ENCODE results near the gene VOPP1. TPM values are rescaled to one million over a fixed set of nuclear protein-coding genes. Genes with fewer than 3 reads are reported as not detected.

The VOPP1 gene
- total and polyA plus RNA-seq, 2 donors (not counting 1 experiment from before 2014, with no cell fraction given) = 52.1 to 70.7 TPM

- Histone ChIP-seq H3K79me2 (ENCODE audit: control insufficient read depth, insufficient read depth, low read length) (peaks cover 9% of the 10 kb centered on the region), H3K36me3 (ENCODE audit: control insufficient read depth, insufficient read depth, low read length) (peaks cover 1% of the 10 kb centered on the region), H3K9me3 (ENCODE audit: control insufficient read depth, insufficient read depth, low read depth, low read length) (no peaks in the 10 kb centered on the region), H4K20me1 (ENCODE audit: control insufficient read depth, extremely low read depth, insufficient read depth, low read length) (no peaks in the 10 kb centered on the region), H3K27ac (ENCODE audit: insufficient read depth, low read length) (no peak overlapping the region), H3K4me1 (ENCODE audit: control insufficient read depth, extremely low read depth, insufficient read depth, low read length) (no peaks in the 10 kb centered on the region), H3K4me2 (ENCODE audit: extremely low read depth, insufficient read depth, low read length) (no peak overlapping the region), H3K4me3 (replicated peaks in 1 of 4; ENCODE audit: control extremely low read depth in 1 of 4, insufficient read depth in 1 of 4, low read depth in 3 of 4, low read length in 4 of 4) (no peak overlapping the region), H3K9ac (ENCODE audit: insufficient read depth, low read length) (no peak overlapping the region), H2AFZ (ENCODE audit: low read length) (no peak overlapping the region), H3K27me3 (ENCODE audit: control insufficient read depth, insufficient read depth, low read length) (no peaks in the 10 kb centered on the region)
- TF ChIP-seq EZH2 (IDR thresholded peaks at IDR 0.05; ENCODE audit: low read length, missing control alignments) (no peak), CTCF (conservative IDR thresholded peaks at IDR 0.05 in 1 of 2, IDR thresholded peaks at IDR 0.05 in 1 of 2; ENCODE audit: low read depth in 1 of 2, low read length in 2 of 2) (no peak)
- DNase-seq (ENCODE audit: low read depth in 2 of 2) = peak in 1 of 2 donors; percentile 27
Measured at GRCh38 chr7:55523366-55523765, 48.9 kb downstream of the VOPP1 start.

- Histone ChIP-seq H3K79me2 (ENCODE audit: control insufficient read depth, insufficient read depth, low read length) (peaks cover 9% of the 10 kb centered on the region), H3K4me1 (ENCODE audit: control insufficient read depth, extremely low read depth, insufficient read depth, low read length) (no peaks in the 10 kb centered on the region), H3K9ac (ENCODE audit: insufficient read depth, low read length) (no peak overlapping the region), H3K27ac (ENCODE audit: insufficient read depth, low read length) (no peak overlapping the region), H3K36me3 (ENCODE audit: control insufficient read depth, insufficient read depth, low read length) (peaks cover 4% of the 10 kb centered on the region), H3K9me3 (ENCODE audit: control insufficient read depth, insufficient read depth, low read depth, low read length) (no peaks in the 10 kb centered on the region), H3K27me3 (ENCODE audit: control insufficient read depth, insufficient read depth, low read length) (no peaks in the 10 kb centered on the region), H3K4me2 (ENCODE audit: extremely low read depth, insufficient read depth, low read length) (no peak overlapping the region), H3K4me3 (replicated peaks in 1 of 4; ENCODE audit: control extremely low read depth in 1 of 4, insufficient read depth in 1 of 4, low read depth in 3 of 4, low read length in 4 of 4) (no peak overlapping the region), H4K20me1 (ENCODE audit: control insufficient read depth, extremely low read depth, insufficient read depth, low read length) (no peaks in the 10 kb centered on the region), H2AFZ (ENCODE audit: low read length) (no peak overlapping the region)
- TF ChIP-seq CTCF (conservative IDR thresholded peaks at IDR 0.05 in 1 of 2, IDR thresholded peaks at IDR 0.05 in 1 of 2; ENCODE audit: low read depth in 1 of 2, low read length in 2 of 2) (no peak), EZH2 (IDR thresholded peaks at IDR 0.05; ENCODE audit: low read length, missing control alignments) (no peak)
- DNase-seq (ENCODE audit: low read depth in 2 of 2) = no peak
Measured at GRCh38 chr7:55521917-55522902, 50.1 kb downstream of the VOPP1 start.

- no peaks in the 10 kb centered on the region for H3K4me1 ChIP-seq (ENCODE audit: control insufficient read depth, extremely low read depth, insufficient read depth, low read length)
- no peak overlapping the region for H3K27ac ChIP-seq (ENCODE audit: insufficient read depth, low read length)
- H2AFZ ChIP-seq (ENCODE audit: low read length) = no peak overlapping the region
- no peaks in the 10 kb centered on the region for H3K9me3 ChIP-seq (ENCODE audit: control insufficient read depth, insufficient read depth, low read depth, low read length)
- no peak overlapping the region for H3K9ac ChIP-seq (ENCODE audit: insufficient read depth, low read length)
- no peaks in the 10 kb centered on the region for H4K20me1 ChIP-seq (ENCODE audit: control insufficient read depth, extremely low read depth, insufficient read depth, low read length)
- no peak for DNase-seq (ENCODE audit: low read depth in 2 of 2)
- no peak overlapping the region for H3K4me2 ChIP-seq (ENCODE audit: extremely low read depth, insufficient read depth, low read length)
- H3K79me2 ChIP-seq (ENCODE audit: control insufficient read depth, insufficient read depth, low read length) = peaks cover 9% of the 10 kb centered on the region
- TF ChIP-seq EZH2 (IDR thresholded peaks at IDR 0.05; ENCODE audit: low read length, missing control alignments) (no peak), CTCF (conservative IDR thresholded peaks at IDR 0.05 in 1 of 2, IDR thresholded peaks at IDR 0.05 in 1 of 2; ENCODE audit: low read depth in 1 of 2, low read length in 2 of 2) (no peak)
- H3K4me3 ChIP-seq (replicated peaks in 1 of 4; ENCODE audit: control extremely low read depth in 1 of 4, insufficient read depth in 1 of 4, low read depth in 3 of 4, low read length in 4 of 4) = no peak overlapping the region
- peaks cover 5% of the 10 kb centered on the region for H3K36me3 ChIP-seq (ENCODE audit: control insufficient read depth, insufficient read depth, low read length)
- no peaks in the 10 kb centered on the region for H3K27me3 ChIP-seq (ENCODE audit: control insufficient read depth, insufficient read depth, low read length)
Measured at GRCh38 chr7:55521512-55521911, 50.8 kb downstream of the VOPP1 start.
